ENCODE data around the gene MARCHF4.

MARCHF4 gene

GRCh38 chr2:216348756-216349308, 23.5 kb downstream of the MARCHF4 start:
- no peak for DNase-seq

GRCh38 chr2:216346781-216347180, 25.5 kb downstream of the MARCHF4 start:
- DNase-seq, result no peak

GRCh38 chr2:216345846-216346245, 26.4 kb downstream of the MARCHF4 start:
- no peak for DNase-seq

GRCh38 chr2:216344950-216345300, 27.4 kb downstream of the MARCHF4 start:
- no peak for DNase-seq

- DNase-seq, result no peak
Measured at GRCh38 chr2:216344206-216344949, 27.9 kb downstream of the MARCHF4 start.

- no peak for DNase-seq
Measured at GRCh38 chr2:216343221-216343980, 28.9 kb downstream of the MARCHF4 start.

- DNase-seq, result no peak
Measured at GRCh38 chr2:216341121-216341520, 31.2 kb downstream of the MARCHF4 start.

DNA sequence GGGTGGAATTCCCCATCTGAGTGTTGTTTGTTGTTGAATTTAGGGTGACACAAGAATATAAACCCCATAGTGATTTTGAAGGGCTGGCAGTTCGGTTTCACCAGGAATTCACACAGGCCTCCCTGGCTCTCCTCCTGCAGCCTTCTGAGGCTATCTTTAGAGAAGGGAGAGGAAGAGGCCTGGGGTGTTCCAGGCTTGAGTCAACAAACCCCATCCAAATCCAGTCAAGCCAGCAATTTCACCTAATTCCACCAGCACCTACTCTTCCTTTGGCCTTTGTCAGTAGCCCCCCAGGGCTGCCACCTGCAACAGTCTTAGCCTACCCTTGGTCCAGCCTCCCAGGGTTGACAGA, 32.0 kb downstream of the MARCHF4 start:
- DNase-seq, result no peak

- no peak for DNase-seq
Measured at GRCh38 chr2:216339456-216340279, 32.6 kb downstream of the MARCHF4 start.

DNA sequence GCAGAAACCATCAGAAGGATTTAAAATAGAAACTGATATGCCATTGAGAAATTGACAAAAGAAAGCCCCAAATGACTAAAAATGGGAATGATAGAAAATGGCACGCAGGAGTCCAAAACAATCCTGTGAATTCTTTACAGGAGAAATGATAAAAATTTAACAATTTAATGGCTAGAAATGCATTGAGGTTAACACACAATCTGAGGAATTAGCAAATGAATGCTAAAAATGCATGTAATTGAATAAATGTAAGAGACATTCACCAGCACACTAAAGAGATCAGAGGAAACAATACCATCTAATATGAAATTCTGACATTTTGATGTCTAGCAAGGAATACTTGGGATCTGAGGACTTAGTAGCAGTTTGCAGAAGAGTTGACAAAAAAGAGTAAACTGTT, 37.0 kb downstream of the MARCHF4 start:
- DNase-seq, result no peak

DNA sequence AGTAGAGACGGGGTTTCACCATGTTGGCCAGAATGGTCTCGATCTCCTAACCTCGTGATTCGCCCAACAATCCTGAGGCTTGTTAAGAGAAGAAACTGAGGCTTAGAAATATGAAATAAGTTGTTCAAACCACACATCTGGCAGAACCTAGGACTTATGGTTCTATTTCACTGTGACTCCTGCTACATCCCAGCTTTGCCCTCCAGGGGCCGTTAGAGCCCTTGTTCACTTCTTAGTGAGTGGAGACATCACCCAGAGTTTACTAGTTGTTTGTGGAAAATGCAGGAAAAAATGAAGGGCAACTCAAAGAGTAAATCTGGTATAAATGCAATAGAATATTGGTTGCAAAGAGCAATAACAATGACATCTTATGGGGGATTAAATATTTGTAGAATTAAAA, 43.9 kb downstream of the MARCHF4 start:
- DNase-seq, result no peak

- DNase-seq, result no peak
Measured at GRCh38 chr2:216327447-216327935, 44.8 kb downstream of the MARCHF4 start.
